HG02852 (cell line): ENCODE results near the gene PRSS57.

Source experiments
- ATAC-seq: cut with Tn5 transposase; IDR thresholded peaks from one replicate; pipeline ENCODE4 v1.9.1; 2021; ENCODE audit warnings: mild to moderate bottlenecking, moderate library complexity; ENCODE audit not compliant: unreplicated experiment

Gene PRSS57

GRCh38 chr19:639253-640160, 55.7 kb downstream of the PRSS57 start, which contains the start of gene FGF22:
Gene FGF22, plus strand, starts transcription at chr19:639879. Its CDS starts 47 bp downstream, at chr19:639926.
- peak; percentile 51 for ATAC-seq

GRCh38 chr19:638906-639252, 56.4 kb downstream of the PRSS57 start:
- no peak for ATAC-seq
